ENCODE measurements around the gene ZNF444. TPM values are rescaled to one million over a fixed set of nuclear protein-coding genes. Genes with fewer than 3 reads are reported as not detected.

ZNF444 gene
- total and polyA plus RNA-seq, 7 donors, result 11.4 to 57.4 (median 27.9) TPM

DNA sequence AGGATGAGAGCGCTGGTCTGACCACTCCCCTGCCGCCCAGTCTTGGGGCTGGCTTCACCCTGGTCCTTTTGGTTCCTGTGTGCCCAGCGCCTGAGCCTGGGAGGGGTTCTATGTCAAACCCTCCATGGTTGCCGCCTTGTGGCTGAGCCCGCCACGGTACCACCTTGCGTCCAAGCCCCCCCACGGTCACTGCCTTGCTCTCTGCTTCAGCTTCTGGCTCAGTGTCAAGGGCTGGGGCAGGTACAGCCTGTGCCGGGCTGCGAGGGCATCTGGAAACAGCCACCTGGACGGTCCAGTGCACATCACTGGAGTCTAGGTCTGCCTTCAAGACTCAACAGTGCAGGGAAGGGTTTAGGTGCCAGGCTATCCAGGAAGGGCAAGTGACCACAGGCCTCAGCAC is 20.4 kb downstream of the ZNF444 start:
- peaks cover 11 to 40% (median 20%) of the 10 kb centered on the region in 4 donors for H3K36me3 ChIP-seq
- TF ChIP-seq POLR2AphosphoS5 (IDR thresholded peaks at IDR 0.05), result no peak
- TF ChIP-seq, protein P1, sequence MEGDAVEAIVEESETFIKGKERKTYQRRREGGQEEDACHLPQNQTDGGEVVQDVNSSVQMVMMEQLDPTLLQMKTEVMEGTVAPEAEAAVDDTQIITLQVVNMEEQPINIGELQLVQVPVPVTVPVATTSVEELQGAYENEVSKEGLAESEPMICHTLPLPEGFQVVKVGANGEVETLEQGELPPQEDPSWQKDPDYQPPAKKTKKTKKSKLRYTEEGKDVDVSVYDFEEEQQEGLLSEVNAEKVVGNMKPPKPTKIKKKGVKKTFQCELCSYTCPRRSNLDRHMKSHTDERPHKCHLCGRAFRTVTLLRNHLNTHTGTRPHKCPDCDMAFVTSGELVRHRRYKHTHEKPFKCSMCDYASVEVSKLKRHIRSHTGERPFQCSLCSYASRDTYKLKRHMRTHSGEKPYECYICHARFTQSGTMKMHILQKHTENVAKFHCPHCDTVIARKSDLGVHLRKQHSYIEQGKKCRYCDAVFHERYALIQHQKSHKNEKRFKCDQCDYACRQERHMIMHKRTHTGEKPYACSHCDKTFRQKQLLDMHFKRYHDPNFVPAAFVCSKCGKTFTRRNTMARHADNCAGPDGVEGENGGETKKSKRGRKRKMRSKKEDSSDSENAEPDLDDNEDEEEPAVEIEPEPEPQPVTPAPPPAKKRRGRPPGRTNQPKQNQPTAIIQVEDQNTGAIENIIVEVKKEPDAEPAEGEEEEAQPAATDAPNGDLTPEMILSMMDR (IDR thresholded peaks at IDR 0.05), result no peak
- no peak for TF ChIP-seq POLR2A (IDR thresholded peaks at IDR 0.05)
- no peak for TF ChIP-seq EP300 (IDR thresholded peaks at IDR 0.05)
- no peaks in the 10 kb centered on the region for H3K4me1 ChIP-seq
- H3K9me3 ChIP-seq, result no peaks in the 10 kb centered on the region
- 93 to 96% methylated on average over 11 of the region's 11 CpGs for WGBS, 2 donors
- intact Hi-C loops (cut with DNase I), result no loop called here
- no peak overlapping the region for H3K4me3 ChIP-seq
- DNase-seq, result no peak
- H3K27ac ChIP-seq, result no peak overlapping the region
- H3K27me3 ChIP-seq, result no peaks in the 10 kb centered on the region

DNA sequence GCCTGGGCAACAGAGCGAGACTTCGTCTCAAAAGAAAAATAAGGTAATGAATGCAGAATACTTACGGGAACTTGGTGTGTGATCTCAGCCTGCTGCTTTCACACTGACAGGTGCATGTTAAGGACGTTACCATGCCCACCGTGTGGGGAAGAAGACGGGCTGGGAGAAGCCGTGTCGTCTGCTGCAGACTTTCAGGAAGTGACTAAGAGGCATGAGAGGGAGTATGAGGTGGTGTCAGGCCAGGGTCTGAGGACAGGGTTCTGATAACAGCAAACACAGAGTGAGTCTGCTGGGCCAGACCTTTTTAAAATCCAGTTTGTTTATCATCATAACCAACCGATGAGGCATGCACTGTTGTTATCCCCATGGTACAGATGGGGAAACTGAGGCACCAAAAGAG is 21.2 kb downstream of the ZNF444 start:
- H3K4me3 ChIP-seq, result no peak overlapping the region
- no peaks in the 10 kb centered on the region for H3K4me1 ChIP-seq
- WGBS, 2 donors, result 51 to 73% methylated on average over 9 of the region's 9 CpGs
- H3K9me3 ChIP-seq, result no peaks in the 10 kb centered on the region
- TF ChIP-seq, protein P1 (IDR thresholded peaks at IDR 0.05), result no peak
- no peak for TF ChIP-seq POLR2A (IDR thresholded peaks at IDR 0.05)
- TF ChIP-seq POLR2AphosphoS5 (IDR thresholded peaks at IDR 0.05), result no peak
- no peak for TF ChIP-seq EP300 (IDR thresholded peaks at IDR 0.05)
- H3K27ac ChIP-seq, result no peak overlapping the region
- intact Hi-C loops (cut with DNase I), result no loop called here
- H3K36me3 ChIP-seq, result peaks cover 11 to 40% (median 20%) of the 10 kb centered on the region in 4 donors
- H3K27me3 ChIP-seq, result no peaks in the 10 kb centered on the region
- DNase-seq, result no peak

DNA sequence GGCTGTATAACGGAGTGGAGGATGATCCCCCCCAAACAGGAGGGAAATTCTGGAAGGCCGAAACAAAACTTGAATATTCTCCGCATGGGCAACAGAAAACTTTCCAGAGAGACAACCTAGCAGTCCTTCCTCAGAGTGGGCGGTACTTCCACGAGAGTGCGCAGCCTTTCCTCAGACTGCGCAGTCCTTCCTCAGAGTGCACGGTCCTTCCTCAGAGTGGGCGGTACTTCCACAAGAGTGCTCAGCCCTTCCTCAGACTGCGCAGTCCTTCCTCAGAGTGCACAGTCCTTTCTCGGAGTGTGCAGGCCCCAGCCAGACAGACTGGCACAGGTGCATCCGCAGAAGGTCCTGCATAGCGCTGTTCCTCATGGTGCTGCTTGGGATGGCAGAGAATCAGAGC is 22.0 kb downstream of the ZNF444 start:
- no peak for TF ChIP-seq POLR2A (IDR thresholded peaks at IDR 0.05)
- no peak for TF ChIP-seq POLR2AphosphoS5 (IDR thresholded peaks at IDR 0.05)
- TF ChIP-seq, protein P1 (IDR thresholded peaks at IDR 0.05), result no peak
- no peak for TF ChIP-seq EP300 (IDR thresholded peaks at IDR 0.05)
- 92 to 93% methylated on average over 13 of the region's 13 CpGs for WGBS, 2 donors
- DNase-seq, result no peak
- Histone ChIP-seq H3K4me1 (no peaks in the 10 kb centered on the region), H3K4me3 (no peak overlapping the region), H3K36me3 (peaks cover 11 to 40% (median 20%) of the 10 kb centered on the region in 4 donors), H3K27me3 (no peaks in the 10 kb centered on the region), H3K9me3 (no peaks in the 10 kb centered on the region), H3K27ac (no peak overlapping the region)
- intact Hi-C loops (cut with DNase I), result no loop called here

DNA sequence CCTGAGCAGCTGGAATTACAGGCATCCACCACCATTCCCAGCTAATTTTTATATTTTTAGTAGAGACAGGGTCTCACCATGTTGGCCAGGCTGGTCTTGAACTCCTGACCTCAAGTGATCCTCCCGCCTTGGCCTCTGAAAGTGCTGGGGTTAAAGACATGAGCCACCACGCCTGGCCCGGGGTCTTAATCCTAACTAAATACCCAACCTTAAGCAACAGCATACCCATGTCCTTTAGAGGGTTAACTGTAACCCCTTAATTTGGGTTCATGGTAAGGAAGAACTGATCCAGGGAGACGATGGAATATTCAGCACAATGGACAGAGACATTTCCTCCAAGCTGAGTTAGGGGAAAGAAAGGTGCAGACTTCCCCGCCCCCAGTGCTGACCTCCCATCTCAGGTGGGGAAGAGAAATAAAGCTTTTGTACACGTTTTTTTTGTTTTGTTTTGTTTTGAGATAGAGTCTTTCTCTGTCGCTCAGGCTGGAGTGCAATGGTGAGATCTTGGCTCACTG is 26.0 kb downstream of the ZNF444 start:
- intact Hi-C loops (cut with DNase I), result no loop called here
- Histone ChIP-seq H3K36me3 (peaks cover 0 to under 1% (median 0%) of the 10 kb centered on the region in 4 donors), H3K27me3 (no peaks in the 10 kb centered on the region), H3K4me1 (no peaks in the 10 kb centered on the region), H3K9me3 (no peaks in the 10 kb centered on the region), H3K27ac (no peak overlapping the region), H3K4me3 (no peak overlapping the region)
- WGBS, 2 donors, result 50 to 54% methylated on average over 7 of the region's 7 CpGs
- TF ChIP-seq EP300 (IDR thresholded peaks at IDR 0.05), result no peak
- TF ChIP-seq, protein P1 (IDR thresholded peaks at IDR 0.05), result no peak
- no peak for TF ChIP-seq POLR2AphosphoS5 (IDR thresholded peaks at IDR 0.05)
- TF ChIP-seq POLR2A (IDR thresholded peaks at IDR 0.05), result no peak
- no peak for DNase-seq

DNA sequence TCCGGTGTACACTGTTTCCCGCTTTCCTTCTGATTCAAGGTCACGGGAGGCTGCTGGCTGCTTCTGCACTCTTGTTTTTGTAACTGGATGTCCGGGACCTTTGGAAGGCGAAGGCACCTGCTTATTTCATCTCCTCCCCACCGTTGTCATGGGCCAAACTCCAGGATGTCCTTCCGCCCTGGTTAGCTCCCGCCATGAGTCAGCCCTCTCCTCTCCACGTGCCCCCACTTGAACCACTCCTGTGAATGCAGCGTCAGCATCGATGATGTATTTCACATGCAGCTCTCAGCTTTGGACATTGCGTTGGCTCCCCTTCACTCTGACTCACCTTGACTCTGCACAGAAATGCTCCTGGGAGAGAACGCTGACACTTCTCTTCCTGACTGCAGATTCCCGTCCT is 29.2 kb downstream of the ZNF444 start:
- Histone ChIP-seq H3K36me3 (no peaks in the 10 kb centered on the region), H3K4me3 (no peak overlapping the region), H3K27ac (no peak overlapping the region), H3K4me1 (no peaks in the 10 kb centered on the region), H3K27me3 (peaks cover 0 to 22% (median under 1%) of the 10 kb centered on the region in 3 donors), H3K9me3 (no peaks in the 10 kb centered on the region)
- no peak for TF ChIP-seq POLR2A (IDR thresholded peaks at IDR 0.05)
- TF ChIP-seq, protein P1 (IDR thresholded peaks at IDR 0.05), result no peak
- TF ChIP-seq POLR2AphosphoS5 (IDR thresholded peaks at IDR 0.05), result no peak
- TF ChIP-seq EP300 (IDR thresholded peaks at IDR 0.05), result no peak
- WGBS, 2 donors, result 75 to 77% methylated on average over 14 of the region's 14 CpGs
- DNase-seq, result no peak
- intact Hi-C loops (cut with DNase I), result loop anchor here (10.0 kb wide), 1 partner anchor 175 kb away; no protein-coding TSS in a partner anchor

All from sigmoid colon (tissue), 7 donors.